HepG2 (cell line): Measurements from ENCODE around the gene EIF3A. TPM values are rescaled to one million over a fixed set of nuclear protein-coding genes. Genes with fewer than 3 reads are reported as not detected.

Experiments
- ARNT ChIP-seq: fragments of 450-650 bp; IDR thresholded peaks from 2 replicates; pipeline ENCODE4 v1.6.1; 2017
- FIP1L1 ChIP-seq: fragments of 200-400 bp; formaldehyde crosslinking; IDR thresholded peaks from 2 replicates; pipeline ENCODE4 v1.6.1; 2018; ENCODE audit warnings: low read depth, mild to moderate bottlenecking, low read length, moderate library complexity, borderline replicate concordance; ENCODE audit not compliant: insufficient read depth
- IKZF4 ChIP-seq: sonication (generic); formaldehyde crosslinking; IDR thresholded peaks from 2 replicates; pipeline ENCODE4 v1.5.1; 2020; ENCODE audit warnings: borderline replicate concordance, mild to moderate bottlenecking, low read depth, missing genetic modification reagents; ENCODE audit errors: not compliant biosample characterization
- KAT2B ChIP-seq: fragments of 150-350 bp; IDR thresholded peaks from 2 replicates; pipeline ENCODE4 v1.6.1; 2014; ENCODE audit warnings: low read depth, low read length, borderline replicate concordance
- KDM6A ChIP-seq: IDR thresholded peaks from 2 replicates; pipeline ENCODE4 v1.6.1; 2016; ENCODE audit warnings: low read depth
- PHF21A ChIP-seq: sonication (generic); formaldehyde crosslinking; IDR thresholded peaks from 2 replicates; pipeline ENCODE4 v1.5.0; 2020; ENCODE audit warnings: mild to moderate bottlenecking, missing genetic modification reagents
- SOX5 ChIP-seq: IDR thresholded peaks from 2 replicates; pipeline ENCODE4 v1.6.1; 2016; ENCODE audit warnings: borderline replicate concordance
- THAP9 ChIP-seq: sonication (generic); formaldehyde crosslinking; IDR thresholded peaks from 2 replicates; pipeline ENCODE4; 2020; ENCODE audit warnings: missing genetic modification reagents, mild to moderate bottlenecking, borderline replicate concordance
- TIGD3 ChIP-seq: sonication (generic); formaldehyde crosslinking; IDR thresholded peaks from 2 replicates; pipeline ENCODE4 v1.5.1; 2020; ENCODE audit warnings: mild to moderate bottlenecking, missing genetic modification reagents, borderline replicate concordance
- YEATS2 ChIP-seq: sonication (generic); formaldehyde crosslinking; IDR thresholded peaks from 2 replicates; pipeline ENCODE4 v1.4.0; 2020; ENCODE audit warnings: missing genetic modification reagents, borderline replicate concordance
- ZBTB39 ChIP-seq: sonication (generic); formaldehyde crosslinking; IDR thresholded peaks from 2 replicates; pipeline ENCODE4 v1.5.0; 2020; ENCODE audit warnings: missing genetic modification reagents
- ZBTB4 ChIP-seq: sonication (generic); formaldehyde crosslinking; IDR thresholded peaks from 2 replicates; pipeline ENCODE4 v1.4.0; 2020; ENCODE audit warnings: missing genetic modification reagents, mild to moderate bottlenecking, borderline replicate concordance
- ZKSCAN8 ChIP-seq: IDR thresholded peaks from 2 replicates; pipeline ENCODE4 v1.6.1; 2016; ENCODE audit warnings: borderline replicate concordance, missing genetic modification reagents, missing compliant biosample characterization
- ZMYM3 ChIP-seq: sonication (generic); formaldehyde crosslinking; IDR thresholded peaks from 2 replicates; pipeline ENCODE4 v1.5.1; 2020; ENCODE audit warnings: mild to moderate bottlenecking, missing genetic modification reagents
- ZNF234 ChIP-seq: sonication (generic); formaldehyde crosslinking; conservative IDR thresholded peaks from 2 replicates; pipeline ENCODE4 v1.5.1; 2020; ENCODE audit warnings: mild to moderate bottlenecking, missing genetic modification reagents
- ZNF746 ChIP-seq: sonication (generic); formaldehyde crosslinking; IDR thresholded peaks from 2 replicates; pipeline ENCODE4 v1.8.0; 2022; ENCODE audit warnings: mild to moderate bottlenecking, missing genetic modification reagents
- ZNF749 ChIP-seq: sonication (generic); formaldehyde crosslinking; IDR thresholded peaks from 2 replicates; pipeline ENCODE4 v1.8.0; 2022; ENCODE audit warnings: mild to moderate bottlenecking, missing genetic modification reagents, moderate library complexity, borderline replicate concordance
- polyA plus RNA-seq, 8 experiments: library from polyadenylated mRNA; depleted of rRNA in 3 of 8; stranded (reverse) in 7 of 8; unstranded in 1 of 8; fragments of >200 nt; fragmentation: Illumina TruSeq in 4 of 8; extraction: Trizol in 4 of 8; gene quantifications; 2 replicates each; pipeline versions ENCODE4 v1.2.1 to v1.2.3, GENCODE V29; 2011 to 2016; ENCODE audit warnings: low read depth in 4 of 8, missing spikeins in 1 of 8, mixed read lengths in 1 of 8; ENCODE audit not compliant: insufficient read depth in 1 of 8
- total RNA-seq, 5 experiments: library from RNA; depleted of rRNA; stranded (reverse); fragments of >200 nt; fragmentation: Illumina TruSeq; extraction: Trizol; gene quantifications; 2 replicates each; pipeline ENCODE4 v1.2.3, GENCODE V29; 2016; ENCODE audit warnings: low read depth in 1 of 5
- TF ChIP-seq, protein P1 (sequence below): sonication (generic); formaldehyde crosslinking; IDR thresholded peaks from 2 replicates; pipeline ENCODE4 v1.5.1; 2020; ENCODE audit warnings: mild to moderate bottlenecking, missing genetic modification reagents, moderate library complexity

The EIF3A gene
- total and polyA plus RNA-seq, 2 of the 13 experiments (the other 11 are each of a cell fraction or from before 2014, with no cell fraction given): 25.6 to 117 TPM

DNA sequence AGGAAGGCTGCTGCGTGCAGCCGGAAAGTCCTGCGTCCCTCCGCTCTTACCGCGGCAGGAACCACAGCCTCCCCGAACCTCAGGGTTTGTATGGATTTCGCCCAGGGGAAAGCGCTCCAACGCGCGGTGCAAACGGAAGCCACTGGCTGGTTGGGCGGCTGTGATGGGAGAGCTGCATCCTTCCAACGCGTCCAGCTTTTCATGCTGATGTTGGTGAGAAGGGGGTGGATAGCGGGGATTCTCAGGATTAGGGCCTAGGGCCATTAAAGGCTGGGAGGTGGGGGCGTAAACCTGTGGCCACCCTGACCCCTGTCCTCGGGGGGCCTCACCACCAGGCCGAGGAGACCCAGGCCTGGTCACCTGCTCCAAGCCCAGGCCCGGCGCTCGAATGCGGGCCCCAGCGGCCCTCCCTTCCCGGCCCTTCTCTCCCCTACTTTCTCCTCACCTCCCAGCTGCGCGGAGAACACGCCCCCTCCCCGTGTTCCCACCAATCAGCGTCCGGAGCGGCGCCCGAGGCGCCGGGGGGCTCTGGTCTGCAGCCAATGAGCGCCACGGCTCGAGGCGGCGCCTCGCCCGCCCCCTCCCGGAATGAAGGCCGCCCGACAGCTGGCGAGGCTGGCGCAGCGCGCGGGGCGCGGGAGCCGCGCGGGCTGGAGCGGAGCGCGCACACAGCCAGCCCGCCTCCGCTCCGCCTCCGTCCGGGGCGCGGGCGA, 51.6 kb downstream of the EIF3A start (continued):
- TF ChIP-seq ZNF234: no peak
- TF ChIP-seq ZMYM3: no peak
- no peak for TF ChIP-seq TIGD3 (CRISPR knock-in tag)
- TF ChIP-seq, protein P1, sequence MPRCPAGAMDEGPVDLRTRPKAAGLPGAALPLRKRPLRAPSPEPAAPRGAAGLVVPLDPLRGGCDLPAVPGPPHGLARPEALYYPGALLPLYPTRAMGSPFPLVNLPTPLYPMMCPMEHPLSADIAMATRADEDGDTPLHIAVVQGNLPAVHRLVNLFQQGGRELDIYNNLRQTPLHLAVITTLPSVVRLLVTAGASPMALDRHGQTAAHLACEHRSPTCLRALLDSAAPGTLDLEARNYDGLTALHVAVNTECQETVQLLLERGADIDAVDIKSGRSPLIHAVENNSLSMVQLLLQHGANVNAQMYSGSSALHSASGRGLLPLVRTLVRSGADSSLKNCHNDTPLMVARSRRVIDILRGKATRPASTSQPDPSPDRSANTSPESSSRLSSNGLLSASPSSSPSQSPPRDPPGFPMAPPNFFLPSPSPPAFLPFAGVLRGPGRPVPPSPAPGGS (CRISPR knock-in tag): 0 out of 2 replicates have a peak, but pooled peaks have one; percentile 36
- no peak for TF ChIP-seq SOX5 (CRISPR knock-in tag)
- TF ChIP-seq PHF21A (CRISPR knock-in tag): peak; percentile 91
- no peak for TF ChIP-seq KAT2B
- TF ChIP-seq THAP9: peak; percentile 47; the same call in 1 of the 2 replicates
- no peak; the same call in 1 of the 2 replicates for TF ChIP-seq ZNF746 (CRISPR knock-in tag)
- TF ChIP-seq ZBTB4: no peak
- TF ChIP-seq ZKSCAN8 (CRISPR knock-in tag): no peak
- no peak for TF ChIP-seq IKZF4 (CRISPR knock-in tag)
- TF ChIP-seq KDM6A: no peak
- TF ChIP-seq ZNF749 (CRISPR knock-in tag): no peak
- 0 out of 2 replicates have a peak, but pooled peaks have one; percentile 41 for TF ChIP-seq YEATS2 (CRISPR knock-in tag)
- no peak for TF ChIP-seq FIP1L1
- no peak for TF ChIP-seq ARNT
- TF ChIP-seq ZBTB39 (CRISPR knock-in tag): no peak
